HG02571 (cell line): ENCODE results near the gene LAMA4.

Experiments used
- ATAC-seq: cut with Tn5 transposase; IDR thresholded peaks from one replicate; pipeline ENCODE4 v1.9.1; 2021; ENCODE audit warnings: mild to moderate bottlenecking, moderate library complexity; ENCODE audit not compliant: unreplicated experiment

The LAMA4 gene

DNA sequence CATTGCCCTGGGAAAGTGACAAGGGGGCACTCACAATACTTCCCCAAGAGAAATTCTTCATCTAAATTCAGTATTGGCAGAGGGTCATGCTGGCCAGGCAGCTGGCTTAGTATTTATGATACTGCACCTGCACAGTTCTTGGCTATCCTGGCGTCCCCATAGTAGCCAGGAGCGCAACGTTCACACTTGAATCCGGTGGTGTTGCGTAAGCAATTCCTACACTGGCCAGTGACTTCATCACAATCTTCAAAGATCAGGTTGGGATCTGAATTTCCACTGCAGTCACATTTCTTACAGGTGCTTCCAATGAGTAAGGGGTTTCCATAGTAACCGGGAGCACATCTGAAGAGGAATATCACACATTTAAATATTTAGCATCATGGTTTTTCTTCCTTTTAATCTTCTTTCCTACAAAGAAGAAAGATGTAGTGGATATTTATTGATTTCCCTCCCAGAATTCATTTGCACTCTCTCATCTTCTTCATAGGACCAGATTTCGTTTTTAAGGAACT is 62.8 kb downstream of the LAMA4 start:
- ATAC-seq, result no peak

GRCh38 chr6:112190164-112190563 is 64.2 kb downstream of the LAMA4 start:
- ATAC-seq, result no peak

DNA sequence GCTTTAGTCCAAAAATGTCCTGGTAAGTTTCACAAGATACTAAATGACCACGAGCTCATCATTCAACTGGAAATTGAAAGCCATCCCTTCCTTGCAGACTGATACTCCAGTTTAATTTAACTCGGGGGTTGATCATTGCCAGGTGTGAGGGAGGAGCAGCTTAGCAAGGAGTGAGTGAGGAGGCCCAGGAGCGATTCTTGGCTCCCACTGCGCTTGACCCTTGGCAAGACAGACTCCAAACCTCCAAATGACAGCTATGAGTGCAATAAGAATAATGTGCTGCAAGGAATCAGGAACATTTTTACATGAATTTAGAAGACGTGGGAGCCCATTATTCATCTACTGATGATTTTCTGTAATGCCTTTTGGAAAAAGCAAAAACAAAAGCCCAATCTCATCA is 64.9 kb downstream of the LAMA4 start:
- no peak for ATAC-seq

DNA sequence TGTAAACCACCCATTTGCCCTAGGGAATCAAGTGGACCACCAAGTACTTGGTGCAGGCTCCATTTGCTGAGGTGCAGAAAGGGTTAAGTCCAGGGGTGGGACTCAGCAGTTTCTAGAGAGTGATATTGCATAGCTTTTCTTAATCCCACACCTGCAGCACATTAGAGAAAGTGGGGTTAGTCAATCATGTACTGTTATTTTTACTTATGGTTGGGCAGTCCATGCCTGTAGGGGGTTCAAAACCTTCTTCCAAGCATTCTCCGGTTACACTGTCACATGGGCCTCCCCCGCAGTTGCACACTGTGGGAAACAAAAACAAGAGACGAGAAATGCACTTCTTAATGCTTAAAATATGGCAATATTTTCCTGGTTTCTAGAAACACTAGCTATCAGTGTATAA is 65.5 kb downstream of the LAMA4 start:
- ATAC-seq, result no peak

DNA sequence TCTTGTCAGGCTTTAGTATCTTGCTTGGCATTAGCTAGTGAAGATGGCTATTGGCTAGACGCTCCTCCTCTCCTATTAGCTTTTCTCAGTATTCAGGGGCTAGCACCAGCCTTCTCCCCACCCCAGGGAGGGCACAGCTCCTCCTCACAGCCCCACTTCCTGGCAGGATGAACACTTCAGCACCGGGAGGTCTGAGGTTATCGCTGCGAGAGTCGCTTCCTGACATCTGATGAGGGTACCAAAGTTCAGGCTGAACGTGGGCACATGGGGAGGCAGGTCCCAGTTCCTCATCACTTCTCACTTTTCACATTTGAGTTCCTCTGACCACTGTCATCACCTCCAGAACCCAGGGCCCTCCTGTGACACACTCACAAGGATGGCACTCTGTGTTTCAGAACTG is 66.6 kb downstream of the LAMA4 start:
- ATAC-seq, result no peak

DNA sequence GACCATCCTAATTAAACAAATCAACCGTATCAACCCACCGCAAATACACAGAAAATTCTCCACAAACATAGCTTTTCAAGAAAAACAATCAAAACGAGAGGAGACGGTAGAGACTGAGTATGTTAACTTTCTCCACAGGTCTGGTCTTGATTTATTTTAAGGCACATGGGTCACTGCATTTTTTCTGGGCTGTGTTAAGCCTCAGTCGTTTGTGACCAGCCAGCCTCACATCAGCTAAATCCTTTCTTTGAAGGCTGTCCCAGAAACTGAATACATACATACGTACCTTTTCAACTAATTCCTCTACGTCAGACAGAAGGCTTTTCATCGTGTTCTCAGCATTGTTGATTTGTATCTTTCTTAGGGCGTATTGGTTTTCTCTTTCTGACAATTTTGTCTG is 69.4 kb downstream of the LAMA4 start:
- ATAC-seq, result no peak

- ATAC-seq, result no peak
These were observed 71.1 kb downstream of the LAMA4 start for GRCh38 chr6:112183271-112183671.

DNA sequence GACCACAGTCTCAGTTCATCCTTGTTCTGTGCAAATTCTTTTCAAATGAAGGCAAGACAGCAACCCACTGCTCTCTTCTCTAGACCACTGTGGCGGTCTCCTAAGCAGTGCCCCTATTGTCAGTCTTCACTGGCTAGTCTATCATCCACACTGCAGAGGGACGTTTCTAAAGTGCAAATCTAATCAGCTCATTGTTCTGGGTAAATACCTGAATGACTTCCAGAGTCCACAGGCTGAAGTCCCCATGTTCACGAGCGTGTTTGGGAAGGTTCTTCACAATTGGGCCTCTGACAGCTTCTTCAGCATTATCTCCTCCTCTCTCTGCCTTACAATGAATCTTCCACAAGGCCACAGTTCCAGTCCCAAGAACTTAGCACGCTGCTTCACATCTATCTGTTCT is 73.2 kb downstream of the LAMA4 start:
- ATAC-seq, result no peak

DNA sequence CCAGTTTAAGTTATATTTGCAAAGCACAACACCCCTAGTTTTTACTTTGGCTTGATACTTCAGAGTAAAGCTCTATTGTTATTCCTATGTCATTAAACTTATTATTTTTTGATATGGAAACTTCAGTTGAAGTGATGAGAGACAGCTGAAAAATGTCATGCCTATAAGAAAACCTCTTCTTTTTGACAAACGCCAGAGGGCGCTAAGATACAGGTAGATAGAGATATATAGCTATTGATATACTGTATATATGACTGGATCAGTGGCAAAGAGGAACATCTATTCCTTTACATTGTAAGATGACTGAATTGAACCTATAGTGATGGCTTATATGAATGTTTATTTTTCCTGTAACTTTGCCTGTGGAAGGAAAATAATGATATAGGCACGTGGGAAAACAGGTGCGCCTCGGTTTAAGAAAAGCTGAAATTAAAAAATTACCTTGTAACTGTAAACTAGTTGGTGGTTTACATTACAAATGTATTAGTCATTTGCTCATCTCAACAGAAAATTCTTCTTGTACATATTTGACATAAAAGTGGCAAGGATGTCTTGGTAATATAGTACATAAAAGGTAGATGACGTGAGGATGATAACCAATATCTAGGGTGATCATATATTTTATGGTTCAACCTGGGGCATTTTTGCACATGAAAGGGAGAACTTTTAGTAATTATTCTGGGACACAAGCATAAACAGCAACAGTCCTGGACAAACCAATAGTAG is 74.1 kb downstream of the LAMA4 start:
- peak; percentile 89 for ATAC-seq

DNA sequence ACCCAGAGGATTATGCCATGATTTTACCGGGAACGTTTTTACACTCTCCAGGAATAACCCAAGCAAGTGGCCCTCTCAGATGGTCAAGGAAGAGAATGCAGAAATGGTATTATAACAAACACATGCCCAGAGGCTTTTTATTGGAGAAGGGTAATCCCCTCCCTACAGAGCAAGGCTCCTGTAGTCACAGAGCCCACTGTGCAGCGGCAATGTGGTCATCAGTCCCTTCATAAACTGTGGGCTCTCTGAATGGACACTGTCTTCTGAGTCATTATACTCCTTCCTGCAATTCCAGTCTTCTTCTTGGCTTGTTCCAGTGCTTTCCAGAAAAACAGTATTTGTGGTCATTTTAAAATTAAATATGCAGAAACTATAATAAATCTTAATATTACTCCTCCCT is 74.7 kb downstream of the LAMA4 start:
- no peak for ATAC-seq

DNA sequence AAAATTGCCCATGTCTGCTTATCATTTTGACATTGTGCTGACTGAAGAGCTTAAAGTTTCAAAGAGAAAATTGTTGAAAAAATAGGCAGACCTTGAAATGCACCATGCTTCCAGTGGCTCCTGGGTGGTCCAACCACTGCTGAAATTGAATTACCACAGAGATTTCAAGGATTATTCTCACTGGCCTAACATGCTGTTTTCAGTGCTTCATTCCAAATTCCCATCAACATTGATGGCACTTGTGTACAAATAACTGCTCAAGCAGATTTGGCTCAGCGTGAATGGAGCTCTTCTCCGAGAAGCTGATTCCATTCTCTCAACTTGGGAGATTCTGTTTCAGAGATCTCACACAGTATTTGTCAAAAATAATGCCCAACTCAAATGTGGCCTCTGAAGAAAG is 75.5 kb downstream of the LAMA4 start:
- ATAC-seq, result no peak

DNA sequence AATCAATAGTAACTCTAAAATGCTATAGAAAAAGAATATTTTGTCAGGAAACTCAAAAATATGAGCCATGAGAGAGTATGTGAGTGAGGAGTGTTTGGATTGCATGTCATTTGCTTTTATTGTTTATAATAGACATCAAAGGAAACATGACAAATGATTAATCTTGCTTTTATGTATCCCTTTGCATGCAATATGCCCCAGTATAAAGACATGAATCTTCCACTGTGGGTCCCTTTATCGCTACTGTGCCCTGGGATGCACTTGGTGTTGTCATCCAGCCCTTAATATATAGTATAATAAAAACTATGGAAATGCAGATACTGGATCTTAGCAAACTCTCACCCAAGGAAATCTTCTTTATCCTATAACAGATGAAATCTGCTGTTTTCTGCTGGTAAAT is 77.3 kb downstream of the LAMA4 start:
- no peak for ATAC-seq

GRCh38 chr6:112176175-112176574 is 78.2 kb downstream of the LAMA4 start:
- no peak for ATAC-seq

- ATAC-seq, result no peak
These were observed 81.1 kb downstream of the LAMA4 start for GRCh38 chr6:112173221-112173804.

DNA sequence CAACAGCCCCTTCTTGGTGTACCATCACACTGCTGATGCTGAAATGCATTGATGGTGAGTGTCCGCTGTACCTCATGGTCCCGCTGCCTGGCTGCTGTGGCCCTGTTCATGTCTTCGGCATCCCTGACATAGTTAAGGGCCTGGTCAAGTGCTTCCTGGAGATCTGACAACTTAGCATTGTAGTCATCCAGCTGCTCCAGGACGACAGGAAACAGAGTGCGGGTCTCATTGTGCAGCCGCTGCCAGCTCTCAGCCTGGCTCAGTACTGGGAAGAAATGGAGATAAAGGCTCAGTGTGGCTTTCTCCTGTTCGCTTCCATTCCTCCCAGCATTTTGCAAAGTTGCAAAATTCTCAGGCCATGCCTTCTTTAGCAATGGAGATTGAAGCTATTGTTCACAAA is 81.8 kb downstream of the LAMA4 start:
- ATAC-seq, result no peak

DNA sequence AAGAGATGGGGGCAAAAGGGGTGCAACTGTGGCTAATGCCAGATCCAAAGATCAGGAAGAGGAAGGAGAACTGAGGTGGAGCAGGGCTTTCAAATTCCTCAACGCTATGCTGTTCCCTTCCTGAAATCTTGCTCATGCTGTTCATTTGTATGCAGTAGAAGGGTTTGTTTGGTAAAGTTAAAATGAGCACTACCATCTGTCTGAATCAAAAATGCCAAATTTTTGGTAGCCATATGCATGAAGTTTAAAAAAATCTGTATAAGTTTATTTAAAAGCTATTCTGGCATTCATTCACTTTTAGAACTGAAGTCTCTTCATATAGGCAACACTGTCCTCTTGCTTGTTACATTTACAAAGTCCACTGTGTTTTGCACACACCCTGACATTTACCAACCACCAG is 84.8 kb downstream of the LAMA4 start:
- no peak for ATAC-seq

DNA sequence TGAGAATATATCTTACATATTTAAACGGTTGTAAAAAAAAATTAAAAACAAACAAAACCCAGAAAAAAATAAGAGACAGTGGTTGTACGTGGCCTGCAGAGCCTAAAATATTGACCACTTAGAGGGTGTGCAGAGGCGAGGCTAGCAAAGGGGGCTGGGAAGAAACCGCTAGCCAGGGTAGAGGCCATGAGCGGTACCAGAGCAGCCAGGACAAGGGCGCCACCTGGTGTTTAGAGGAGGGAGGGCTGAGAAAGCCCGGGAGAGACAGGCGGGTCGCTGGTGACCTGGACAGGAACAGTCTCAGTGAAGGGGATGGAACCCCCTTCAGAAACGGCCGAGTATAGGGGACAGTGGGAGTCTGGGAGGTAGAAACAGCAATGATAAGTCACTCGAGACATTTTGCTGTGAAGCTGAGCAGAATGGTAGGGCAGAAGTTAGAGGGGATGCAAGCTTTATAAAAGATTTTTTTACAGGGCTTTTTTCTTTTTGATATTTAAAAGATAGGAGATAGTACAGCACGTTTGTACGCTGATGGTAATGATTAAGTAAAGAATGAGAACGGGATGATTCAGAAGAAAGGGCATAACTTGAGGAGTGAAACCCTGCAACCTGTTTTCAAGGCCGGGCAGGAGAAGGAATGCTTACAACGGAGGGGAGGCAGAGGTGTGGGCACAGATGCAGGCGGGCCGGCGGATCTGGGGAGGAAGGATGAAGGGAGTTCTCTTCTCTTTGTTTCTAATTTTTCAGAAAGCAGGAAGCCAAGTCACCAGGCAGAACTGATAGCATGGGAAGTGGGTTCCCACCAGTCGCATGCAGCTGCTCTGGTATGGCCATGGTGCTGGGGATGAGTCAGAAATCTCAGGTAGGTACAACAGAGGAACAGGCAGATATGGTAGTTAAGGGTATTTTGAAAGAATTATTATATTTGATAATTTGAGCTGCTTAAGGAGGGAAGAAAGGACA is 90.8 kb downstream of the LAMA4 start:
- ATAC-seq, result peak; percentile 100

DNA sequence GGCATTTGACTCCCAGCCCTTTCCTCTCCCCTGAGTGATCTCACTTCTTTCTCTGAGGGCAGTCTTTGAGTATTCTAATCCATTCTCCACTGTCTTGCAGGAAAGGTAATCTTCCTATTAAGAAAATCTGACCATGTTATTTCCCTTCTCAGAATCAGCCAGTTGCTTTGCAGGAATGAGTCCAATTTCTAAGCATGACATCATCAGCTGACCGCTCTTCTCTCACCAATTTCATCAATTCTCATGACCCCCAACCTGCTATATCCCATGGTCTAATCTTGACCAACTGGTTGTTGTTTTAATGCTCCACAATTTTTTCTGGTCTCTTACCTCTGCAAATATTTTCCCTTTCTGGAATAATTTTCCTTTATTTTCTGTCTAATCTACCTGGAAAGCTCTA is 93.6 kb downstream of the LAMA4 start:
- no peak for ATAC-seq

DNA sequence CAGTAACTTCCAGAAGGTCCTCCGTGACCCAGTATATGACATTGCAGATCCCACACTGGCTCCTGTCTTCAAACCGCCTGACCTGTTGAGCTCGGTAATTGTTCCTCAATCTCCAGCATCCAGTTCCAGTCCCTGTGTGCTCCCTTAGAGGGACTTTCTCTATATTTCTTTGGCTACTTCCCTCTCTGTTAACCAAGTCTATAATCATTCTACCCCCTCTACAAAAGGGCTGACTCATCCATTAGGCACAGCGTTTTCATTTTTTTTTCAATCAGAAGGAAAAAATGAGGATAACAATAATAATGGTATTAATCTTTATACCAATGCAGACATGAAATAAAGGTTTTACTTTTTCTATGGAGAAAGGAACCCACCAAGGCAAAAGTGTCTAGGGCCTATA is 97.7 kb downstream of the LAMA4 start:
- no peak for ATAC-seq

DNA sequence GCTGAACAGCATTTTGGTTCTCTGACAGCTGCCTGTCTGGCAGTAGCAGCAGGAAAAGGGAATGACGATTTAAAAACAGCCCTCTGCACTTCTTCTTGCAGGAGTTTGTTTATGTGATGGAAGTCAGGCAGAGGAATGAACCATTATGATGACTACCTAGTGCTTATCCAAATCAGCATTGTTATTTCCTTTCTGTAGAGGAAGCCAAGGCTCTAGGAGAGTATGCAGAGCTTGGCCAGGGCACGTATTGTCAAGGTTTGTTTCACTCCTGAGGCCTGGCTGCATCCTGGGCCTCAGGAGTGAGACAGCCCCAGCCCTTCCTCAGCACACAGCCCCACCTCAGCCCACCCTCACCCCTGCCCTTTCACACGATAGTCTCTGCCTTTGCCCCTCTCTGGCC is 98.5 kb downstream of the LAMA4 start:
- no peak for ATAC-seq

DNA sequence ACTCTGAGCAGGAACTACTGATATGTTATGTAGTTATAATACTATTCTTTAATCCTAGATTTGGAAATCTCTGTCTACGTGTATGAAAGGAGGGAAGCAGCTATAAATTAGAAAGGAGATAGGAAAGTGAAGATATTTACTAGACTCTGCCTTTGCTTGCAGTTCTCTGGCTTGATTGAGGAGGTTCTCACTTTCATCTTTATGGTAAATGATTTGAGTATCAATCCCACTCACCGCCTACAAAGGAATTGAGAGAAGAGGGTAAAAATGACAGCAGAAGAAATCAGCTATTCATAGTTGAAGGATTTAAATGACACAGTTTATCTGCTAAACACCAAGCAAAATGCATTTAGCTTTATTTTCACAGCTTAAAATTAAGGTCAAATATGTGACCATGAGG is 99.7 kb downstream of the LAMA4 start:
- ATAC-seq, result no peak
